SK-N-SH (cell line): ENCODE data around the gene NT5DC3. TPM values are rescaled to one million over a fixed set of nuclear protein-coding genes. Genes with fewer than 3 reads are reported as not detected.

ENCODE experiments used
- CTCF ChIA-PET: fragments of 300-600, 350-600 bp; formaldehyde crosslinking; extraction: SDS; loops from one replicate; lab custom pipeline; 2021; lab: Yijun Ruan, JAX
- POLR2A ChIA-PET: fragments of 350-600 bp; sonication (Branson Sonifier 250); formaldehyde crosslinking; extraction: SDS; loops from one replicate; lab custom pipeline; 2020; ENCODE audit warnings: antibody characterized with exemption, inconsistent platforms; lab: Yijun Ruan, JAX
- DNase-seq: peaks from one replicate; pipeline ENCODE4 v3.0.0; 2012
- H2AFZ ChIP-seq: fragments of 200-600 bp; sonication (generic); 2 replicates; pipeline ENCODE4 v1.8.1; 2016; ENCODE audit warnings: antibody characterized with exemption, mild to moderate bottlenecking, low read depth
- H3F3A ChIP-seq: fragments of 200-600 bp; sonication (generic); replicated peaks from 2 replicates; pipeline ENCODE3; 2016; ENCODE audit warnings: antibody characterized with exemption, mild to moderate bottlenecking; ENCODE audit not compliant: insufficient read depth
- H3K27ac ChIP-seq, 2 experiments: fragments of 200-500 bp in 1 of 2; fragments of 200-600 bp in 1 of 2; sonication (Bioruptor generic) in 1 of 2; sonication (generic), shearing (Covaris generic) in 1 of 2; 2 replicates each; pipeline versions ENCODE4 v1.5.1 to v1.6.1; 2014 to 2016; ENCODE audit warnings: low read depth in 2 of 2, inconsistent platforms in 1 of 2, low read length in 1 of 2, mild to moderate bottlenecking in 1 of 2, mixed read lengths in 1 of 2
- H3K27me3 ChIP-seq: fragments of 200-600 bp; sonication (generic), shearing (Covaris generic); 2 replicates; pipeline ENCODE4 v1.6.1; 2016; ENCODE audit warnings: mixed run types; ENCODE audit not compliant: insufficient read depth
- H3K36me3 ChIP-seq, 2 experiments: fragments of 200-500 bp in 1 of 2; fragments of 200-600 bp in 1 of 2; sonication (Bioruptor generic) in 1 of 2; sonication (generic) in 1 of 2; replicated peaks in 1 of 2; 2 replicates each; pipeline versions ENCODE3 to v1.5.1; 2014 to 2016; ENCODE audit warnings: low read length in 1 of 2, mild to moderate bottlenecking in 1 of 2; ENCODE audit not compliant: insufficient read depth in 2 of 2, control insufficient read depth in 1 of 2
- H3K4me1 ChIP-seq, 2 experiments: fragments of 200-500 bp in 1 of 2; fragments of 200-600 bp in 1 of 2; sonication (Bioruptor generic) in 1 of 2; sonication (generic), shearing (Covaris generic) in 1 of 2; 2 replicates each; pipeline versions ENCODE4 v1.5.1 to v1.6.1; 2014 to 2016; ENCODE audit warnings: low read depth in 1 of 2, low read length in 1 of 2, mixed run types in 1 of 2; ENCODE audit not compliant: insufficient read depth in 2 of 2, control insufficient read depth in 1 of 2
- H3K4me2 ChIP-seq: fragments of 200-600 bp; sonication (generic), shearing (Covaris generic); 2 replicates; pipeline ENCODE4 v1.6.1; 2017; ENCODE audit warnings: mixed run types
- H3K4me3 ChIP-seq, 2 experiments: fragments of 200-500 bp in 1 of 2; fragments of 200-600 bp in 1 of 2; sonication (Bioruptor generic) in 1 of 2; sonication (generic), shearing (Covaris generic) in 1 of 2; 2 replicates each; pipeline versions ENCODE4 v1.5.1 to v1.8.1; 2014 to 2016; ENCODE audit warnings: low read depth in 2 of 2, inconsistent platforms in 1 of 2, low read length in 1 of 2, mild to moderate bottlenecking in 1 of 2, mixed read lengths in 1 of 2, moderate library complexity in 1 of 2
- H3K79me2 ChIP-seq: fragments of 200-600 bp; sonication (generic); 2 replicates; pipeline ENCODE4 v1.8.1; 2017; ENCODE audit warnings: mild to moderate bottlenecking; ENCODE audit not compliant: insufficient read depth
- H3K9ac ChIP-seq: fragments of 200-600 bp; sonication (generic); 2 replicates; pipeline ENCODE4 v1.6.1; 2017; ENCODE audit warnings: mixed run types
- H3K9me2 ChIP-seq: fragments of 200-600 bp; sonication (generic); 2 replicates; pipeline ENCODE4 v1.6.1; 2017; ENCODE audit warnings: mixed run types
- H3K9me3 ChIP-seq: fragments of 200-600 bp; sonication (generic); 2 replicates; pipeline ENCODE4 v1.6.1; 2017; ENCODE audit warnings: mixed run types, mild to moderate bottlenecking, moderate library complexity
- H4K20me1 ChIP-seq: fragments of 200-600 bp; sonication (generic); 2 replicates; pipeline ENCODE4 v1.6.1; 2017; ENCODE audit warnings: mild to moderate bottlenecking, mixed run types; ENCODE audit not compliant: insufficient read depth
- EP300 ChIP-seq, 2 experiments: IDR thresholded peaks; 2 replicates each; pipeline versions ENCODE4 v1.4.0 to v1.6.1; 2012; ENCODE audit warnings: borderline replicate concordance in 1 of 2, low read depth in 1 of 2, low read length in 1 of 2
- NFIC ChIP-seq: IDR thresholded peaks from 2 replicates; pipeline ENCODE4 v1.4.0; 2012; ENCODE audit warnings: borderline replicate concordance
- SMC3 ChIP-seq: IDR thresholded peaks from 2 replicates; pipeline ENCODE4 v1.6.1; 2012; ENCODE audit warnings: low read depth, low read length, improper control_type of control experiment
- TAF1 ChIP-seq: IDR thresholded peaks from 2 replicates; pipeline ENCODE4 v1.6.1; 2012; ENCODE audit warnings: low read depth, mild to moderate bottlenecking, low read length, moderate library complexity, borderline replicate concordance
- WGBS: methylation state at CpG from one replicate; pipeline ENCODE4 v1.1.6; 2017; ENCODE audit warnings: low lambda C conversion rate; 5-methylcytosine and 5-hydroxymethylcytosine counted together
- polyA plus RNA-seq, 3 experiments: library from polyadenylated mRNA; depleted of rRNA; stranded (reverse); fragments of >200 nt; gene quantifications; 2 replicates each; pipeline ENCODE4 v1.2.3, GENCODE V29; 2012
- TF ChIP-seq, protein P1 (sequence below): fragments of 150-350 bp; IDR thresholded peaks from 2 replicates; pipeline ENCODE4 v1.6.1; 2017; ENCODE audit warnings: antibody characterized with exemption, low read length, low read depth, borderline replicate concordance
- TF ChIP-seq, protein P2 (sequence below): IDR thresholded peaks from 2 replicates; pipeline ENCODE4 v1.6.1; 2012; ENCODE audit warnings: mild to moderate bottlenecking, low read depth, low read length, moderate library complexity
- TF ChIP-seq, protein P3 (sequence below): fragments of 200-600 bp; sonication (generic); IDR thresholded peaks from 2 replicates; pipeline ENCODE4 v1.6.1; 2017; ENCODE audit warnings: antibody characterized with exemption, mild to moderate bottlenecking, moderate library complexity
- TF ChIP-seq, protein P4 (sequence below): IDR thresholded peaks from 2 replicates; pipeline ENCODE4 v1.4.0; 2012; ENCODE audit warnings: low read depth, borderline replicate concordance

Gene NT5DC3
- polyA plus RNA-seq, 1 of the 3 experiments (the other 2 are of a cell fraction): 11.0 TPM

DNA sequence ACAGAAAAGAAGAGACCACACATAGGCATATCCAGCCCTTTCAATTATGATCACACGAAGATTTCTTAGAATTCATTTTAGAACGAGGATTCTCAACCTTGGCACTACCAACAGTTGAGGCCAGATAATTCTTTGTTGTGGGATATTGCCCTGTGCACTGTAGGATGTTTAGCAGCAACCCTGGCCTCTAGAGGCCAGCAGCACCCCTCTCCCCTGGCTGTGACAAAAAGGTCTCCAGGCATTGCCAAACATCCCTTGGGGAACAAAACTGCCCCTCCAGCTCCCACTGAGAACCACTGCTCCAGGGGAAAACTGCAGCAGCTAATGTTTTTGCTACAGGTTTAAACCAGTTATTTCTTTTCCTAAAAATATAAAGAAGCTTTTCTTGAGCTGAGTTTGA lies 7.1 kb downstream of the NT5DC3 start (continued):
- TF ChIP-seq, protein P1, sequence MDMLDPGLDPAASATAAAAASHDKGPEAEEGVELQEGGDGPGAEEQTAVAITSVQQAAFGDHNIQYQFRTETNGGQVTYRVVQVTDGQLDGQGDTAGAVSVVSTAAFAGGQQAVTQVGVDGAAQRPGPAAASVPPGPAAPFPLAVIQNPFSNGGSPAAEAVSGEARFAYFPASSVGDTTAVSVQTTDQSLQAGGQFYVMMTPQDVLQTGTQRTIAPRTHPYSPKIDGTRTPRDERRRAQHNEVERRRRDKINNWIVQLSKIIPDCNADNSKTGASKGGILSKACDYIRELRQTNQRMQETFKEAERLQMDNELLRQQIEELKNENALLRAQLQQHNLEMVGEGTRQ: no peak
- no peak for TF ChIP-seq EP300 (IDR thresholded peaks at IDR 0.05; ENCODE audit: borderline replicate concordance in 1 of 2, low read depth in 1 of 2, low read length in 1 of 2)

DNA sequence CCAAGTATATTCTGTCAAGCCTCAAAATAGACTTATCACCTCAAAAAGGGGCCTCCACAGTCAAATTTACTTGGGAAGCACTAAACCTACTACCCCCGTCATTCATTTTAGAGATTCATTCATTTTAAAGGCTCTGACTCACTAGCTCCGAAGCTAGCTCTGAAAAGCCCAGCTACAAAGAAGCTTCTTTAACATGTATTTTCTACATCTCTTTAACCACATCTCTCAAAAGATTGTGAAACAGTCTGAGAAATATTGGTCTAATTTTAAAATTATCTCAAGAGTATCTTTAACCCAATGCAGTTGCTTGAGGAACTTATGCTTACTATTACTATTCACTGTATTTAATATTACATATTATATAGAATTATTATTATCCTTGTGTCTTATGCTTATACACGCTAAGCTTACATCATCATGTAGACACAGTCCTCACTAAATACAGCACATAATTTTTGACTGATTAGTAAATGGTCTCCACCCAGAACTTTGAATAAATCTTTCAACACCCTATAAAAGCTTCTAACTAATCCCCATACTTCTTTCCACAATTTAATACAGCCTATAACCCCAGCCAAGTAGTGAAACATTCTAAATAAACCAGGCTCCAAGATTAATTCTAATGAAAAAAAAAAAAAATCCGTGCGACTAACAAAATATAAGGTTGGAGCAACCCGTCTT lies 7.8 kb downstream of the NT5DC3 start:
- ChIA-PET POLR2A (interaction anchor here (1.4 kb wide), 1 partner anchor 8 kb away, joined by 6 read pairs; the partner anchor contains the start of gene NT5DC3), CTCF (no interaction called here)
- WGBS: 96% methylated on average over 6 of the region's 6 CpGs
- DNase-seq: no peak
- H3K4me3 ChIP-seq: no peak overlapping the region
- no peak overlapping the region for H3K9ac ChIP-seq
- H3K9me3 ChIP-seq: 0 out of 2 replicates have a peak, but pooled peaks cover 8% of the 10 kb centered on the region
- peaks cover 0 to 10% of the 10 kb centered on the region in 2 experiments; a peak in 2 of 4 replicates for H3K4me1 ChIP-seq
- H3K9me2 ChIP-seq: no peaks in the 10 kb centered on the region
- H3K27ac ChIP-seq: no peak overlapping the region
- peaks cover 97% of the 10 kb centered on the region for H3K79me2 ChIP-seq
- H3K27me3 ChIP-seq: no peaks in the 10 kb centered on the region
- H4K20me1 ChIP-seq: peaks cover 14% of the 10 kb centered on the region; the same call in 1 of the 2 replicates
- H3K4me2 ChIP-seq: no peak overlapping the region
- peaks cover 0 to 16% of the 10 kb centered on the region in 2 experiments for H3K36me3 ChIP-seq
- peaks cover 5% of the 10 kb centered on the region for H3F3A ChIP-seq
- no peak overlapping the region for H2AFZ ChIP-seq
- TF ChIP-seq NFIC (no peak), TAF1 (no peak), EP300 (IDR thresholded peaks at IDR 0.05; ENCODE audit: borderline replicate concordance in 1 of 2, low read depth in 1 of 2, low read length in 1 of 2) (no peak), SMC3 (no peak)
- TF ChIP-seq, protein P2, sequence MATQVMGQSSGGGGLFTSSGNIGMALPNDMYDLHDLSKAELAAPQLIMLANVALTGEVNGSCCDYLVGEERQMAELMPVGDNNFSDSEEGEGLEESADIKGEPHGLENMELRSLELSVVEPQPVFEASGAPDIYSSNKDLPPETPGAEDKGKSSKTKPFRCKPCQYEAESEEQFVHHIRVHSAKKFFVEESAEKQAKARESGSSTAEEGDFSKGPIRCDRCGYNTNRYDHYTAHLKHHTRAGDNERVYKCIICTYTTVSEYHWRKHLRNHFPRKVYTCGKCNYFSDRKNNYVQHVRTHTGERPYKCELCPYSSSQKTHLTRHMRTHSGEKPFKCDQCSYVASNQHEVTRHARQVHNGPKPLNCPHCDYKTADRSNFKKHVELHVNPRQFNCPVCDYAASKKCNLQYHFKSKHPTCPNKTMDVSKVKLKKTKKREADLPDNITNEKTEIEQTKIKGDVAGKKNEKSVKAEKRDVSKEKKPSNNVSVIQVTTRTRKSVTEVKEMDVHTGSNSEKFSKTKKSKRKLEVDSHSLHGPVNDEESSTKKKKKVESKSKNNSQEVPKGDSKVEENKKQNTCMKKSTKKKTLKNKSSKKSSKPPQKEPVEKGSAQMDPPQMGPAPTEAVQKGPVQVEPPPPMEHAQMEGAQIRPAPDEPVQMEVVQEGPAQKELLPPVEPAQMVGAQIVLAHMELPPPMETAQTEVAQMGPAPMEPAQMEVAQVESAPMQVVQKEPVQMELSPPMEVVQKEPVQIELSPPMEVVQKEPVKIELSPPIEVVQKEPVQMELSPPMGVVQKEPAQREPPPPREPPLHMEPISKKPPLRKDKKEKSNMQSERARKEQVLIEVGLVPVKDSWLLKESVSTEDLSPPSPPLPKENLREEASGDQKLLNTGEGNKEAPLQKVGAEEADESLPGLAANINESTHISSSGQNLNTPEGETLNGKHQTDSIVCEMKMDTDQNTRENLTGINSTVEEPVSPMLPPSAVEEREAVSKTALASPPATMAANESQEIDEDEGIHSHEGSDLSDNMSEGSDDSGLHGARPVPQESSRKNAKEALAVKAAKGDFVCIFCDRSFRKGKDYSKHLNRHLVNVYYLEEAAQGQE: no peak
- TF ChIP-seq, protein P3, sequence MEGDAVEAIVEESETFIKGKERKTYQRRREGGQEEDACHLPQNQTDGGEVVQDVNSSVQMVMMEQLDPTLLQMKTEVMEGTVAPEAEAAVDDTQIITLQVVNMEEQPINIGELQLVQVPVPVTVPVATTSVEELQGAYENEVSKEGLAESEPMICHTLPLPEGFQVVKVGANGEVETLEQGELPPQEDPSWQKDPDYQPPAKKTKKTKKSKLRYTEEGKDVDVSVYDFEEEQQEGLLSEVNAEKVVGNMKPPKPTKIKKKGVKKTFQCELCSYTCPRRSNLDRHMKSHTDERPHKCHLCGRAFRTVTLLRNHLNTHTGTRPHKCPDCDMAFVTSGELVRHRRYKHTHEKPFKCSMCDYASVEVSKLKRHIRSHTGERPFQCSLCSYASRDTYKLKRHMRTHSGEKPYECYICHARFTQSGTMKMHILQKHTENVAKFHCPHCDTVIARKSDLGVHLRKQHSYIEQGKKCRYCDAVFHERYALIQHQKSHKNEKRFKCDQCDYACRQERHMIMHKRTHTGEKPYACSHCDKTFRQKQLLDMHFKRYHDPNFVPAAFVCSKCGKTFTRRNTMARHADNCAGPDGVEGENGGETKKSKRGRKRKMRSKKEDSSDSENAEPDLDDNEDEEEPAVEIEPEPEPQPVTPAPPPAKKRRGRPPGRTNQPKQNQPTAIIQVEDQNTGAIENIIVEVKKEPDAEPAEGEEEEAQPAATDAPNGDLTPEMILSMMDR: no peak
- TF ChIP-seq, protein P4, sequence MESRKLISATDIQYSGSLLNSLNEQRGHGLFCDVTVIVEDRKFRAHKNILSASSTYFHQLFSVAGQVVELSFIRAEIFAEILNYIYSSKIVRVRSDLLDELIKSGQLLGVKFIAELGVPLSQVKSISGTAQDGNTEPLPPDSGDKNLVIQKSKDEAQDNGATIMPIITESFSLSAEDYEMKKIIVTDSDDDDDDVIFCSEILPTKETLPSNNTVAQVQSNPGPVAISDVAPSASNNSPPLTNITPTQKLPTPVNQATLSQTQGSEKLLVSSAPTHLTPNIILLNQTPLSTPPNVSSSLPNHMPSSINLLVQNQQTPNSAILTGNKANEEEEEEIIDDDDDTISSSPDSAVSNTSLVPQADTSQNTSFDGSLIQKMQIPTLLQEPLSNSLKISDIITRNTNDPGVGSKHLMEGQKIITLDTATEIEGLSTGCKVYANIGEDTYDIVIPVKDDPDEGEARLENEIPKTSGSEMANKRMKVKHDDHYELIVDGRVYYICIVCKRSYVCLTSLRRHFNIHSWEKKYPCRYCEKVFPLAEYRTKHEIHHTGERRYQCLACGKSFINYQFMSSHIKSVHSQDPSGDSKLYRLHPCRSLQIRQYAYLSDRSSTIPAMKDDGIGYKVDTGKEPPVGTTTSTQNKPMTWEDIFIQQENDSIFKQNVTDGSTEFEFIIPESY: no peak
